ENCODE measurements around the gene YRDC.

DNA sequence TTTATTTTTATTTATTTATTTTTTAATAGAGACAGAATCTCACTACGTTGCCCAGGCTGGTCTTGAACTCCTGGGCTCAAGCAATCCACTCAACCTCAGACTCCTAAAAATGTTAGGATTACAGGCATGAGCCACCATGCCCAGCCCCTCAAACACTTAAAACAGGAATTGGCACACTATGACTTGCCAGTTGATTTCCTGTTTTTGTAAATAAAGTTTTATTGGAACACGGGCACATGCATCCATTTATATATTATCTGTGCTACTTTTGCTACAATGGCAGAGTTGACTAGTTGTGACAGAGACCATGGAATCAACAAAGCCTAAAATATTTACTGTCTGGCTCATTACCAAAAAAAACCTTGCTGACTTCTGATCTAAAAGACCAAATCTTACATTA is 16.0 kb upstream of the YRDC start:
- no peak for TF ChIP-seq POLR2A (IDR thresholded peaks at IDR 0.05; ENCODE audit: borderline replicate concordance, extremely low read depth, insufficient read depth, insufficient read length)
- TF ChIP-seq, protein P1, sequence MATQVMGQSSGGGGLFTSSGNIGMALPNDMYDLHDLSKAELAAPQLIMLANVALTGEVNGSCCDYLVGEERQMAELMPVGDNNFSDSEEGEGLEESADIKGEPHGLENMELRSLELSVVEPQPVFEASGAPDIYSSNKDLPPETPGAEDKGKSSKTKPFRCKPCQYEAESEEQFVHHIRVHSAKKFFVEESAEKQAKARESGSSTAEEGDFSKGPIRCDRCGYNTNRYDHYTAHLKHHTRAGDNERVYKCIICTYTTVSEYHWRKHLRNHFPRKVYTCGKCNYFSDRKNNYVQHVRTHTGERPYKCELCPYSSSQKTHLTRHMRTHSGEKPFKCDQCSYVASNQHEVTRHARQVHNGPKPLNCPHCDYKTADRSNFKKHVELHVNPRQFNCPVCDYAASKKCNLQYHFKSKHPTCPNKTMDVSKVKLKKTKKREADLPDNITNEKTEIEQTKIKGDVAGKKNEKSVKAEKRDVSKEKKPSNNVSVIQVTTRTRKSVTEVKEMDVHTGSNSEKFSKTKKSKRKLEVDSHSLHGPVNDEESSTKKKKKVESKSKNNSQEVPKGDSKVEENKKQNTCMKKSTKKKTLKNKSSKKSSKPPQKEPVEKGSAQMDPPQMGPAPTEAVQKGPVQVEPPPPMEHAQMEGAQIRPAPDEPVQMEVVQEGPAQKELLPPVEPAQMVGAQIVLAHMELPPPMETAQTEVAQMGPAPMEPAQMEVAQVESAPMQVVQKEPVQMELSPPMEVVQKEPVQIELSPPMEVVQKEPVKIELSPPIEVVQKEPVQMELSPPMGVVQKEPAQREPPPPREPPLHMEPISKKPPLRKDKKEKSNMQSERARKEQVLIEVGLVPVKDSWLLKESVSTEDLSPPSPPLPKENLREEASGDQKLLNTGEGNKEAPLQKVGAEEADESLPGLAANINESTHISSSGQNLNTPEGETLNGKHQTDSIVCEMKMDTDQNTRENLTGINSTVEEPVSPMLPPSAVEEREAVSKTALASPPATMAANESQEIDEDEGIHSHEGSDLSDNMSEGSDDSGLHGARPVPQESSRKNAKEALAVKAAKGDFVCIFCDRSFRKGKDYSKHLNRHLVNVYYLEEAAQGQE (IDR thresholded peaks at IDR 0.05; ENCODE audit: low read depth), result no peak
- no peak for TF ChIP-seq EGR1 (IDR thresholded peaks at IDR 0.05; ENCODE audit: low read depth)
- no peak for TF ChIP-seq SP1 (IDR thresholded peaks at IDR 0.05; ENCODE audit: low read depth)
- TF ChIP-seq, protein P2, sequence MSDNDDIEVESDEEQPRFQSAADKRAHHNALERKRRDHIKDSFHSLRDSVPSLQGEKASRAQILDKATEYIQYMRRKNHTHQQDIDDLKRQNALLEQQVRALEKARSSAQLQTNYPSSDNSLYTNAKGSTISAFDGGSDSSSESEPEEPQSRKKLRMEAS (IDR thresholded peaks at IDR 0.05), result no peak
- TF ChIP-seq, protein P3, sequence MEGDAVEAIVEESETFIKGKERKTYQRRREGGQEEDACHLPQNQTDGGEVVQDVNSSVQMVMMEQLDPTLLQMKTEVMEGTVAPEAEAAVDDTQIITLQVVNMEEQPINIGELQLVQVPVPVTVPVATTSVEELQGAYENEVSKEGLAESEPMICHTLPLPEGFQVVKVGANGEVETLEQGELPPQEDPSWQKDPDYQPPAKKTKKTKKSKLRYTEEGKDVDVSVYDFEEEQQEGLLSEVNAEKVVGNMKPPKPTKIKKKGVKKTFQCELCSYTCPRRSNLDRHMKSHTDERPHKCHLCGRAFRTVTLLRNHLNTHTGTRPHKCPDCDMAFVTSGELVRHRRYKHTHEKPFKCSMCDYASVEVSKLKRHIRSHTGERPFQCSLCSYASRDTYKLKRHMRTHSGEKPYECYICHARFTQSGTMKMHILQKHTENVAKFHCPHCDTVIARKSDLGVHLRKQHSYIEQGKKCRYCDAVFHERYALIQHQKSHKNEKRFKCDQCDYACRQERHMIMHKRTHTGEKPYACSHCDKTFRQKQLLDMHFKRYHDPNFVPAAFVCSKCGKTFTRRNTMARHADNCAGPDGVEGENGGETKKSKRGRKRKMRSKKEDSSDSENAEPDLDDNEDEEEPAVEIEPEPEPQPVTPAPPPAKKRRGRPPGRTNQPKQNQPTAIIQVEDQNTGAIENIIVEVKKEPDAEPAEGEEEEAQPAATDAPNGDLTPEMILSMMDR (IDR thresholded peaks at IDR 0.05 in 2 of 3, conservative IDR thresholded peaks at IDR 0.05 in 1 of 3; ENCODE audit: borderline replicate concordance in 1 of 3, insufficient read depth in 1 of 3, low read depth in 2 of 3, low read length in 2 of 3), result no peak
- no peak for TF ChIP-seq EZH2 (IDR thresholded peaks at IDR 0.05)
- no peak for TF ChIP-seq CEBPB (IDR thresholded peaks at IDR 0.05; ENCODE audit: low read depth)
- TF ChIP-seq YY1 (IDR thresholded peaks at IDR 0.05; ENCODE audit: extremely low read depth, insufficient replicate concordance, low read depth, low read length), result no peak
- TF ChIP-seq POLR2AphosphoS5 (IDR thresholded peaks at IDR 0.05; ENCODE audit: low read depth, low read length), result no peak

Data from HCT116 (cell line).